HG03103 (cell line): Measurements from ENCODE around the gene ZNHIT6.

ENCODE experiments used
- ATAC-seq: cut with Tn5 transposase; IDR thresholded peaks from one replicate; pipeline ENCODE4 v1.9.1; 2021; ENCODE audit warnings: low read depth; ENCODE audit not compliant: unreplicated experiment

ZNHIT6 gene

GRCh38 chr1:85599681-85600080 is 108.6 kb downstream of the ZNHIT6 start:
- no peak for ATAC-seq
